ENCODE measurements around the gene RNU1-1. TPM values are rescaled to one million over a fixed set of nuclear protein-coding genes. Genes with fewer than 3 reads are reported as not detected.

Gene RNU1-1
- total and polyA plus RNA-seq, 2 of the 8 experiments (the other 6 are each of a cell fraction or from before 2014, with no cell fraction given), result 145 to 1,303 TPM

DNA sequence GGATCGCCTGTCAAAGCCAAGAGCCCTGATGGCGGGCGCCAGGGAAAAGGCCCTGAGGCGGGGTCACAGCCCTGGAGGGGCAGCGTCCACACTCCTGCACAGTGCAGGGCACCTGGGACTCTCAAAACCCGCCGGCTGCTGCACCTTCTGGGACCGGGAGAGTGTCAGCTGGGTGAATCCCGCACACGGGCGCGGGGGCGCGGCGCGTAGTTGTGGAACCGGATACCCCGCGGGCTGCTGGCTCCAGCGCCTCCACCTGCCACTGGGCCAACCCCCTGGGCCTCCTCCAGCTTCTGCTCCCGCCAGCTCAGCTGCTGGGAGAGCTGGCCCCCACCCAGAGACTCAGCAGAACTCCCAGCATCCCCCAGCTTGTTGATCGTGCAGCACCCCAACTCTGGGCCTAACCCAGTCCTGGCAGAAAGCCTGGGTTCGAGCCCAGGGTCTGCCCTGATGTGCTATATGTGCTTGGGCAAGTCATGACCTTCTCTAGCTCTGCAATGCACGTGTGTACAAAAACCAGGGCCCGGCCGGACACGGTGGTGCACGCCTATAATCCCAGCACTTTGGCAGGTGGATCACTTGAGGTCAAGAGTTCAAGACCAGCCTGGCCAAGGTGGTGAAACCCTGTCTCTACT lies 39.8 kb downstream of the RNU1-1 start (continued):
- TF ChIP-seq TAF7 (optimal IDR thresholded peaks at IDR 0.05; ENCODE audit: borderline replicate concordance, low read depth, low read length) (no peak), NANOG (IDR thresholded peaks at IDR 0.05; ENCODE audit: insufficient read depth, low read depth, low read length, poor library complexity, severe bottlenecking) (no peak), EP300 (IDR thresholded peaks at IDR 0.05; ENCODE audit: borderline replicate concordance in 1 of 2, low read depth in 2 of 2, low read length in 2 of 2) (no peak), TBP (IDR thresholded peaks at IDR 0.05; ENCODE audit: low read depth, low read length) (no peak), RAD21 (IDR thresholded peaks at IDR 0.05 in 1 of 2, conservative IDR thresholded peaks at IDR 0.05 in 1 of 2; ENCODE audit: low read depth in 2 of 2, low read length in 2 of 2) (no peak)

All from H1 (cell line).